ENCODE data around the gene MMRN2. TPM values are rescaled to one million over a fixed set of nuclear protein-coding genes. Genes with fewer than 3 reads are reported as not detected.
"Not testable (repeated sequence)": the region's sequence is repeated elsewhere in the genome, so short reads cannot be mapped to it uniquely, and the experiment has no call there.

MMRN2 gene
- 10 to 100 TPM; 46.6 to 57.0 TPM for total RNA-seq
- long read RNA-seq, donor 1, full-length matches to known transcripts: 29 of 42 reads
- long read RNA-seq, donor 1, partial matches to known transcripts: 8 of 42 reads
- long read RNA-seq, donor 1, other reads (novel, unspliced or antisense): 5 of 42 reads
- long read RNA-seq, donor 2, partial matches to known transcripts: 14 of 18 reads
- long read RNA-seq, donor 2, other reads (novel, unspliced or antisense): 4 of 18 reads

DNA sequence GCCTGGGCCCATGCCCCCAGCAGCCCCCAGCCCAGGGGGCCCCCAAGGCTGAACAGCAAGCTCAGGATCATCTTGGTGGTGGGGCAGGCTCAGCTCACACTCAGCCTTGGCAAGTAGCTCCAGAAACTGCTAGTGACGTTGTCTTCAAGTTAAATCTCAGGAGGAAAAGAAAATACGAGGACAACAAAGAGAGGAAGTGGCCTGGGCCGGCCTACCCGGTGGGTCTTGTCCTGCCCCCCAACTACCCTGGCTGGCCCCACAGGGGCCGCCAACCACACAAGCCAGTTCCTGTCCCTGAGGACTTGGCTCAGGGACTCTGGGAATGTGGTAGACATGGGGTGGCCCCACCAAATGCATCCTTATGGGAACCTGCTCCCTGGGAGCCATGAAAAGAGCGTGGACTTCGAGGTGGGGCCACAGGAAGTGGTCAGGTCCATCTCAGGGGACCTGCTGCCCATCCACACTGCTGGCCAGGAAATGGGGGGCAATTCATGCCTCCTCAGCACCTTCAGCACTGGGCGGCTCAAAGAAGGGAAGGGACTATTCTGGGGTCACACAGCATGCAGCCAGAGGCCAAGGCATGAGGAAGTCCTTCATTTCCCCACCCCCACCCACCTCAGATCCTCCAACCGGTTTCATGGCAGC, at the start of gene MMRN2:
Gene MMRN2, minus strand, starts transcription at position 145 of the 645 bp plus-strand sequence. Its CDS starts 74 bp downstream, at position 71.
- intact Hi-C loops (cut with DNase I): no loop called here
- DNase-seq (ENCODE audit: low spot score): peak; percentile 83

DNA sequence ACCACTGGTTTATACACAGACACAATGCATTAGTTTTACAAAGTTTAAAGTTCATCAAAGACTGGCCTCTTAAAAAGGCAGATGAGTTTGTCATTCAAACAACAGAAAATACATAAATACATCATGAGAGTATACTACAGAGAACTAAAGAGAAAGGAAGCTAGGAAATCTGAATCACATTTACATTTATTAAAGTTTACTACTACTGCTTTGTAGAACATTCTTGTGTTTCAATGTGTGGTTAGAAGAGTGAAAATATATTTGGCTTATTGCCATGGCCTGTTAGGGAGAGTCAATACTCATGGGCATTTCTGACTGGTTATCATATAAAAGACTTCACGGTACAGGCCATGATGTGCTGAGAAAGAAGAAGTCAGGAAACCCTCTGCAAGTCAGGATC, 49.7 kb upstream of the MMRN2 start:
- intact Hi-C loops (cut with DNase I); DNase-seq (ENCODE audit: low spot score): not testable (repeated sequence)

DNA sequence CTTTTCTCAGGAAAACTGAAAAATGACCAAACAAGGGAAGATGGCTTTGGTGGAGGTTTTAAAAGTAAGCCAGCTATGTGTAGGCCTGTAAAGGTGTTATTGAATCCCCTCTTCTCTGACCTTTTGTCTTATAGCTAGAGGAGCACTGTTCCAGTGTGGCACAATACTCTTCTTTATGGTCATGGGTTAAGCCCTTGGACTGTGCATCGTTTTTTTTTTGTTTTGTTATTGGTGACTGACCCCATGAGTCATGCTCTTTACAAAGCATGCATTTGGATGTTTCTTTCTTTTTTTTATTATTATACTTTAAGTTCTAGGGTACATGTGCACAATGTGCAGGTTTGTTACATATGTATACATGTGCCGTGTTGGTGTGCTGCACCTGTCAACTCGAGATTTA, 43.1 kb upstream of the MMRN2 start:
- no peak for DNase-seq (ENCODE audit: low spot score)
- intact Hi-C loops (cut with DNase I): no loop called here

DNA sequence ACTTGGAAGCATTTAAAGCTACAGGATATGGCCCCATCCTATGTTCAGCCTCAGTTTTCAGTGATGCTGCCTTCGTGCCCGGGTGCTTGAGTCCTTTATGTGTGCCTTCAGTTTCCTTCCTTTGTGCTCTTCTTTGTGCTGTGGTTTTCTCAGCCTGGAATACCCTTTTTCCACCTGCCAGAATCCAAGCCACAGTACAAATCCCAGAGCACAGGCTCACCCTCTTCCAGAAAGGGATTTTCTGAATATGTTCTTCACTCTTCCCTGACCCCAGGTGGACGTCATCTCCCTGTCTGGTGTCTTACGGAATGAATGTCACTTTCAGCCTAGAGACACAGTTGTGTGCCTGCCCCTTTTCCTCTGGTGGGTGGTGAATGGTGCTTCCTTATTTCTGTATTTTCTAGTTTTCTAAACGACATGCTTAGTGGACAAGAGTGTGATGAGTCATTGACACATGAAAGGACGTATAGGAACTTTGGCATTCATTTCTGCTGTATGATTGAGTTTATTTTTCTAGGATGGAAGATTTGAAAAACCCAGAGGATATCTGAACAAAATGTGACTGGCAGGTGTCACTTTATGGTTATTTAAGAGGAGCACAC, 42.5 kb upstream of the MMRN2 start:
- intact Hi-C loops (cut with DNase I); DNase-seq (ENCODE audit: low spot score): not testable (repeated sequence)

DNA sequence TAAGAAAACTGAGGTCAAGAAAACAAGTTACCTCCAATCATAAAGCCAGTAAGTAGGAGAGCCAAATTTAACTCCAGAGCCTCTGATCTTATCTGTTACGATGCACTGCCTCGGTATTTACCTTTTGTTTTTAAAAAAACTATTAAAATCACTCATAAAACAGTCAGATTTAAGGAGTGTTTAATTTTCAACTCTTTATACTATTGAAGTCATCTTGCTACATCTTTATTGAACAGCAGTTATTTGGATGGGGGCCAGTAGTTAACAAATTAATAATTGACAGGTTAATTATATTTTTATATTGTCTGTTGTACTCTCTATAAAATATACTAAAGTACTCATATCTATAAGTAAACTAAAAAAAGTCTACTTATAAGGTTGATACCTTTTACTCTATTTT, 35.5 kb upstream of the MMRN2 start:
- no peak for DNase-seq (ENCODE audit: low spot score)
- intact Hi-C loops (cut with DNase I): no loop called here

GRCh38 chr10:86992456-86992855, 35.0 kb upstream of the MMRN2 start:
- no peak for DNase-seq (ENCODE audit: low spot score)
- intact Hi-C loops (cut with DNase I): no loop called here

DNA sequence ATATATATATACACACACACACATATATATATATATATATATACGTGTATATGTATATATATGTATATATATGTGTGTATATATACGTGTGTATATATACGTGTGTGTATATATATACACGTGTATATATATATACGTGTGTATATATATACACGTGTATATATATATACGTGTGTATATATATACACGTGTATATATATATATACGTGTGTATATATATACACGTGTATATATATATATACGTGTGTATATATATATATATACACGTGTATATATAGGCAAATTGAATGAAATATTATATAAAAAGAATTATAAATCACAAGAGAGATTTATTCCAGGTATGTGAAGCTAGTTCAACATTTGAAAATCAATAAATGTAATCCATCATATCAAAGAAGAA, 33.9 kb upstream of the MMRN2 start:
- intact Hi-C loops (cut with DNase I); DNase-seq (ENCODE audit: low spot score): not testable (repeated sequence)

- DNase-seq (ENCODE audit: low spot score): no peak
- intact Hi-C loops (cut with DNase I): no loop called here
Observed at GRCh38 chr10:86988520-86988919, 31.1 kb upstream of the MMRN2 start.

DNA sequence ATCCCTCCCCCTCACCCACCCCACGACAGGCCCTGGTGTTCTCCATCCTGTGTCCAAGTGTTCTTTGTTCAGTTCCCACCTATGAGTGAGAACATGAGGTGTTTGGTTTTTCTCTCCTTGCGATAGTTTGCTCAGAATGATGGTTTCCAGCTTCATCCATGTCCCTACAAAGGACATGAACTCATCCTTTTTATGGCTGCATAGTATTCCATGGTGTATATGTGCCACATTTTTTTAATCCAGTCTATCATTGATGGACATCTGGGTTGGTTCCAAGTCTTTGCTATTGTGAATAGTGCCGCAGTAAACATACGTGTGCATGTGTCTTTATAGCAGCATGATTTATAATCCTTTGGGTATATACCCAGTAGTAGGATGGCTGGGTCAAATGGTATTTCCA, 27.1 kb upstream of the MMRN2 start:
- DNase-seq (ENCODE audit: low spot score); intact Hi-C loops (cut with DNase I): not testable (repeated sequence)

DNA sequence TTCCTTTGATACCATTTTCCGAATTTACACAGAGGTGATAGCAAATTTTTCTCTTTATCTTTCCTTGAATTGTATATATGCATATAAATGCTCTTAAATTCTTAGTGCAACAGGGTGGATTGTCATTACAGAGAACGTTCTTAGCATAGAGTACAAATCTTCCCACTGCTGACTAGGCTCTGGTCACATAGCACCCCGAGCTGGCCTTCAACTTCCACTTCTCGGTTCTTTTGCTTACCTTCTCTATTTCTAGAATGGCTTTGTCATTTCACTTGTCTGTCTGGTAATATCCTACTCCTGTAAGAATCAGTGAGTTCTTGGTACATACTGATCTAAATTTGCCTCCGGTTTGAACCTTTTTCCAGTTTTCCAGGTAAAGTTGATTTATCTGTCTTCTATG, 24.3 kb upstream of the MMRN2 start:
- DNase-seq (ENCODE audit: low spot score): no peak
- intact Hi-C loops (cut with DNase I): no loop called here

GRCh38 chr10:86981020-86981419, 23.6 kb upstream of the MMRN2 start:
- DNase-seq (ENCODE audit: low spot score); intact Hi-C loops (cut with DNase I): not testable (repeated sequence)

DNA sequence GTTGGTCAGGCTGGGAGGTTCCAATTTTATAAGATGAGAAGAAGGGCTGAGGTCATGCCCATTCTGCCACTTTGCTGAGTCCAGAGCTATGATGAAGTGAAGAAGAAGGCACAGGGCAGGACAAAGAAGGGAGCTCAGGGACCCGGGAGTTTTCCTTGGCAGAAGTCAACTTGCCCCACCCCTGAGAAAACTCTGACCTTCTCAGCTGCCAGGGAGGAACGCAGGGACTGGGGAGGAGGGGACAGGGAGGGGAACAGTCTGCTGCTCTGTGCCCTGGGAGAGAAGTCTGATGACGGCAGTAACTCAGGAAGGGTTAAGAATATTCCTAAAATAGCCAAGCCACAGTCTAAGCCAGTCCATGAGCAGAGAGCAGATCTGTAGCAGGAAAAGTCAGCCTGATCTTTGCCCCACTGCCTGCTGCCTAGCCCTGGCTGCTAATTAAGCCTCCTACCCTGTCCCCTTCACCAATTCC, 22.6 kb upstream of the MMRN2 start:
- peak; percentile 84 for DNase-seq (ENCODE audit: low spot score)
- intact Hi-C loops (cut with DNase I): loop anchor here (10.0 kb wide), 2 partner anchors 105 to 115 kb away; partner anchors contain the start of genes GLUD1 (in 1 of the 2) and SHLD2 (in 1 of the 2)

DNA sequence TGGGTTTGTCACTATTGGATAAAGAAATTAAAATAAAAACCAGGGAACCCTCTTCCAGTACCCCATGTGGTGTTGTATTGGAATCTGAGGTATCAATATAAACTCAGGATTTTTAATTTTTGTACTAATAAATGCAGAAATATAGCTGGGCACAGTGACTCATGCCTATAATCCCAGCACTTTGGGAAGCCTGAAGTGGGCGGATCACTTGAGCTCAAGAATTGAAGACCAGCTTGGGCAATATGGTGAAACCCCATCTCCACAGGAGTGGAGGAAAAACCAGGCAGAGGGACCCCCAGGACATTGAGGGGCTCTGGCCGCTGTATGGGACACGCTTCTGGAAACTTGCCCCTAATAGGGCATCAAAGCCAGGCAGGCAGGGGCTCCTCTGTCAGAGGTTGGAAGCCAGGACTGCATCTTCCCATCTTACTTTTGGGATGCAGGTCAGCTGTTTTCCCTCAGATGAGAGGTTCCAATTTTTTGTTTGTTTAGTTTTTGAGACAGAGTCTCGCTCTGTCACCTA, 21.9 kb upstream of the MMRN2 start:
- intact Hi-C loops (cut with DNase I): loop anchor here (10.0 kb wide), 2 partner anchors 105 to 115 kb away; partner anchors contain the start of genes GLUD1 (in 1 of the 2) and SHLD2 (in 1 of the 2)
- no peak for DNase-seq (ENCODE audit: low spot score)

GRCh38 chr10:86978457-86978856, 21.0 kb upstream of the MMRN2 start:
- DNase-seq (ENCODE audit: low spot score): not testable (repeated sequence)
- intact Hi-C loops (cut with DNase I): loop anchor here (10.0 kb wide), 2 partner anchors 106 to 116 kb away; partner anchors contain the start of genes GLUD1 (in 1 of the 2) and SHLD2 (in 1 of the 2)

DNA sequence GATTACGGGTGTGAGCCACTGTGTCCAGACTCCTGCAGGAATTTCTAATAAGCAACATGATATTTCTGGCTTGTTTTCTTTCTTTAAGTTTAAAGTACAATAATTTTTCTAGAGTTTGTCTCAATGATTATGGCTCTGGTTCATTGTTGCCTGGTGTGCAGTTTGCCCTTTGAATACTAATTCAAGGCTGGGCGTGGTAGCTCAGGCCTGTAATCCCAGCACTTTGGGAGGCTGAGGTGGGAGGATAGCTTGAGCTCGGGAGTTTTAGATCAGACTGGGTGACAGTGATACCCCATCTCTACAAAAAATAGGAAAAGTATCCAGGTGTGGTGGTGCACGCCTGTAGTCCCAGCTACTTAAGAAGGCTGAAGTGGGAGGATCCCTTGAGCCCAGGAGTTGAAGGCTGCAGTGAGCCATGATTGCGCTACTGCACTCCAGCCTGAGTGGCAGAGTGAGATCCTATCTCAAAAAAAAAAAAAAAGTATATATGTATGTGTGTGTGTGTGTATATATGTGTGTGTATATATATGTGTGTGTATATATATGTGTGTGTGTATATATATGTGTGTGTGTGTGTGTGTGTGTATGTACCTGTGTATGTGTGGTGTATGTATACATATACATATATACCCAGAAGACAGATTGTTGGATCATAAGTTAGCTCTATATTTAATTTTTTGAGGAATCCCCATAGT, 19.1 kb upstream of the MMRN2 start:
- no peak for DNase-seq (ENCODE audit: low spot score)
- intact Hi-C loops (cut with DNase I): loop anchor here (10.0 kb wide), 2 partner anchors 108 to 118 kb away; partner anchors contain the start of genes GLUD1 (in 1 of the 2) and SHLD2 (in 1 of the 2)

- no peak for DNase-seq (ENCODE audit: low spot score)
- intact Hi-C loops (cut with DNase I): loop anchor here (10.0 kb wide), 2 partner anchors 110 to 120 kb away; partner anchors contain the start of genes GLUD1 (in 1 of the 2) and SHLD2 (in 1 of the 2)
Observed at GRCh38 chr10:86974484-86974883, 17.1 kb upstream of the MMRN2 start.

DNA sequence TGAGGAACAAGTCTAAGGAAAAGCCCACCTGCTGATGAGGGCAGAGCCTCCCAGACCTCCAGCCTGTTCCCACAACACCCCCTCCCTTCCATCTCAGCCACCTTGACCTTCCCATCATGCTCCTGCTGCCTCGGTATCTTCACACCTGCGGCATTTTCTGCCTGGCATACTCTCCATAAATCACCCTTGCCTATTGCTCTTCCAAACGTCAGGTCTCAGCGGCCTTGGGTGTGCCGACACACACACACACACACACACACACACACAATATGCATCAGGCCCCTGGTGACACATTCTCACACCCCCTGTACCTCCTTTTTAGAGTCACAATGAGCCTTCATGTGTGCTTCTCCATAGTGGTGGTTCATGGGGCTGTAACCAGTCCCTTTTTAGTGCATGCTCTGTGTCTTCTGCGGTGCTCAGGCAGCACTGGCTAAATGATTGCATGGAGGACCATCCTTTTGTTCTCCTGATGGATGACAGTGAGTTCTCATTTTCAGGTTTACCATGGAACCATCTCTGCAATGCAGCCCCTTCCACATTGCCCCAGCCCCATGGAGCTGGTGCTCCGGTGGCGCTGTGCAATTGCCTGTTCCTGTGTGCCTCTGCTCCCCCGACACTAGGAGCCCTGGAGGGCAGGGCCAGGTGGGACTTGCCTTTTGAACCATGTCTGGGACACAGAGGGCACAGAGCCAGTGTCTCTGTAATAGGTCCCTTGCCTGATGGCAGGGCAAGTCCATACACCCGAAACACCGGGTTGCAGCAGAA, 15.4 kb upstream of the MMRN2 start:
- intact Hi-C loops (cut with DNase I): loop anchor here (10.0 kb wide), 2 partner anchors 112 to 122 kb away; partner anchors contain the start of genes GLUD1 (in 1 of the 2) and SHLD2 (in 1 of the 2)
- DNase-seq (ENCODE audit: low spot score): no peak

All from posterior vena cava (tissue), 2 donors.